Measurements from ENCODE around the gene CYP26B1.

Gene CYP26B1

DNA sequence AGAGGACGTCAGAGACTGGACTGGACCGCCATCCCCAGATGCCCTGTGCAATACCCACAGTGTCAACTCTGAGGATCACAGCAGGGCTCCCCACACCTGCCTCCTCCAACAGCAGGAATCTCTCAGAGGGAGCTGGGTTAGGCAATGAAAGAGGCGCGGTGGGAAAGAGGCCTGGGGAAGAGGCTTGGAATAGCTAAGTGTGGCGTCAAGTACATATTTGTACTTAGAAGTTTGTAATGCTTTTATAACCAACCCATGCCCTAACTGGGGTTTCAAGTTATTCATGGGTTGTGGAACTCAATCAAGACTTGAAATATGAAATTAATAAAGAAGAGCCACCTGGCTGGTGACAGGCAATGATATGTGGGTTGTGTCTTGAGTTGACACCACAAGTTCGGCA, 28.7 kb downstream of the CYP26B1 start:
- H3K4me2 ChIP-seq (ENCODE audit: insufficient read depth, low read length), result no peak overlapping the region
- TF ChIP-seq, protein P1, sequence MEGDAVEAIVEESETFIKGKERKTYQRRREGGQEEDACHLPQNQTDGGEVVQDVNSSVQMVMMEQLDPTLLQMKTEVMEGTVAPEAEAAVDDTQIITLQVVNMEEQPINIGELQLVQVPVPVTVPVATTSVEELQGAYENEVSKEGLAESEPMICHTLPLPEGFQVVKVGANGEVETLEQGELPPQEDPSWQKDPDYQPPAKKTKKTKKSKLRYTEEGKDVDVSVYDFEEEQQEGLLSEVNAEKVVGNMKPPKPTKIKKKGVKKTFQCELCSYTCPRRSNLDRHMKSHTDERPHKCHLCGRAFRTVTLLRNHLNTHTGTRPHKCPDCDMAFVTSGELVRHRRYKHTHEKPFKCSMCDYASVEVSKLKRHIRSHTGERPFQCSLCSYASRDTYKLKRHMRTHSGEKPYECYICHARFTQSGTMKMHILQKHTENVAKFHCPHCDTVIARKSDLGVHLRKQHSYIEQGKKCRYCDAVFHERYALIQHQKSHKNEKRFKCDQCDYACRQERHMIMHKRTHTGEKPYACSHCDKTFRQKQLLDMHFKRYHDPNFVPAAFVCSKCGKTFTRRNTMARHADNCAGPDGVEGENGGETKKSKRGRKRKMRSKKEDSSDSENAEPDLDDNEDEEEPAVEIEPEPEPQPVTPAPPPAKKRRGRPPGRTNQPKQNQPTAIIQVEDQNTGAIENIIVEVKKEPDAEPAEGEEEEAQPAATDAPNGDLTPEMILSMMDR (IDR thresholded peaks at IDR 0.05; ENCODE audit: borderline replicate concordance, extremely low read depth, low read length, poor library complexity, severe bottlenecking), result no peak
- TF ChIP-seq EZH2 (IDR thresholded peaks at IDR 0.05; ENCODE audit: borderline replicate concordance, low read depth, low read length, severe bottlenecking), result no peak
- DNase-seq, result no peak
- H3K79me2 ChIP-seq (ENCODE audit: insufficient read depth, low read length), result no peaks in the 10 kb centered on the region
- no peak for ATAC-seq (ENCODE audit: insufficient read depth, low read depth)
- H3K36me3 ChIP-seq (ENCODE audit: insufficient read depth, low read length), result no peaks in the 10 kb centered on the region
- no peak overlapping the region for H3K4me3 ChIP-seq (ENCODE audit: low read depth in 1 of 2, low read length in 2 of 2)
- H3K27me3 ChIP-seq (ENCODE audit: insufficient read depth, low read length, poor library complexity), result no peaks in the 10 kb centered on the region
- no peak overlapping the region for H2AFZ ChIP-seq (ENCODE audit: low read depth, low read length)
- H3K27ac ChIP-seq (ENCODE audit: low read length), result no peak overlapping the region
- no peaks in the 10 kb centered on the region for H3K4me1 ChIP-seq (ENCODE audit: insufficient read depth, low read length)
- no peaks in the 10 kb centered on the region for H3K9me3 ChIP-seq (ENCODE audit: insufficient read depth, low read length, severe bottlenecking)
- H4K20me1 ChIP-seq (ENCODE audit: insufficient read depth, low read length), result no peaks in the 10 kb centered on the region
- H3K9ac ChIP-seq (ENCODE audit: low read depth, low read length), result no peak overlapping the region

DNA sequence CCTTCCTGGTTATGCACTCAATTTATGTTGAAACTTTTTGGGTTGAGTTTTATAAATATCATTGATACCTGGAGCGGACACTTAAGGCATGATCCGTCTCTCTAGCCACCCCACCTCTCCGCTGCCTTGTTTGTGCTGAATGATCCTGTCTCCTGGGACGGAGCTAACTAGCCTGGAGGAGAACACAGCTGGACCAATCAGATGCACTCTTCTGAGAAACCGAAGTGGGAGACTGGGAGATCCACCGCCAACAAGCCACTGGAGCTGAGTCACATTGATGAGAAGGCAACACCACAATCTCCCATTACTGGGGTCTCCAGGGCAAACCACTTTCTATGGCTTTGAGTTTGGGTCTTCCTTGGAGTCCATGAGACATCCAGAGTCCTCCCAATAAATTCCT, 29.3 kb downstream of the CYP26B1 start:
- TF ChIP-seq, protein P1 (IDR thresholded peaks at IDR 0.05; ENCODE audit: borderline replicate concordance, extremely low read depth, low read length, poor library complexity, severe bottlenecking), result no peak
- TF ChIP-seq EZH2 (IDR thresholded peaks at IDR 0.05; ENCODE audit: borderline replicate concordance, low read depth, low read length, severe bottlenecking), result no peak
- no peaks in the 10 kb centered on the region for H4K20me1 ChIP-seq (ENCODE audit: insufficient read depth, low read length)
- no peak overlapping the region for H3K27ac ChIP-seq (ENCODE audit: low read length)
- no peak overlapping the region for H3K4me3 ChIP-seq (ENCODE audit: low read depth in 1 of 2, low read length in 2 of 2)
- DNase-seq, result no peak
- no peaks in the 10 kb centered on the region for H3K27me3 ChIP-seq (ENCODE audit: insufficient read depth, low read length, poor library complexity)
- no peak overlapping the region for H2AFZ ChIP-seq (ENCODE audit: low read depth, low read length)
- no peaks in the 10 kb centered on the region for H3K9me3 ChIP-seq (ENCODE audit: insufficient read depth, low read length, severe bottlenecking)
- H3K4me2 ChIP-seq (ENCODE audit: insufficient read depth, low read length), result no peak overlapping the region
- no peak overlapping the region for H3K9ac ChIP-seq (ENCODE audit: low read depth, low read length)
- H3K36me3 ChIP-seq (ENCODE audit: insufficient read depth, low read length), result no peaks in the 10 kb centered on the region
- no peaks in the 10 kb centered on the region for H3K4me1 ChIP-seq (ENCODE audit: insufficient read depth, low read length)
- no peak for ATAC-seq (ENCODE audit: insufficient read depth, low read depth)
- H3K79me2 ChIP-seq (ENCODE audit: insufficient read depth, low read length), result no peaks in the 10 kb centered on the region

DNA sequence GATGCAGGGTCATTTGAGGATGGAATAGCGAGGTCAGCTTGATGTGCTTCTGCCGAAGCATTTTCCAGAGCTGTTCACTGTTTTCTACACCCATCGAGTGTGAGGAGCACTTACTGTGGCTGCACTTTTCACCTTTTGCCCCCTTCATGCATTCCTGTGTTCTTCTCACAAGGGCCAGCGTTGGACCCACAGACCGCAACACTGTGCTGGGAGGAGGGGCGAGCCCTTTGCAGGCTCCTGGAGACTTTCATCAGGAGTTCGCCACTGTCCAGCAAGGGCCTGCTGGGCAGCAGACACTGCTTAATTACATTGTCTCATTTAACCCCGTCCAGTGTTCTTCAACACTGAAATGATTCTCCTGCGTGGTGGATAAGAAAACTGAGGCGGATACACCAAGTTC, 29.9 kb downstream of the CYP26B1 start:
- no peaks in the 10 kb centered on the region for H3K9me3 ChIP-seq (ENCODE audit: insufficient read depth, low read length, severe bottlenecking)
- H3K4me3 ChIP-seq (ENCODE audit: low read depth in 1 of 2, low read length in 2 of 2), result no peak overlapping the region
- no peak overlapping the region for H2AFZ ChIP-seq (ENCODE audit: low read depth, low read length)
- no peaks in the 10 kb centered on the region for H3K27me3 ChIP-seq (ENCODE audit: insufficient read depth, low read length, poor library complexity)
- no peak for ATAC-seq (ENCODE audit: insufficient read depth, low read depth)
- H4K20me1 ChIP-seq (ENCODE audit: insufficient read depth, low read length), result no peaks in the 10 kb centered on the region
- no peak overlapping the region for H3K9ac ChIP-seq (ENCODE audit: low read depth, low read length)
- no peak for TF ChIP-seq EZH2 (IDR thresholded peaks at IDR 0.05; ENCODE audit: borderline replicate concordance, low read depth, low read length, severe bottlenecking)
- TF ChIP-seq, protein P1 (IDR thresholded peaks at IDR 0.05; ENCODE audit: borderline replicate concordance, extremely low read depth, low read length, poor library complexity, severe bottlenecking), result no peak
- no peaks in the 10 kb centered on the region for H3K79me2 ChIP-seq (ENCODE audit: insufficient read depth, low read length)
- H3K4me2 ChIP-seq (ENCODE audit: insufficient read depth, low read length), result no peak overlapping the region
- no peaks in the 10 kb centered on the region for H3K4me1 ChIP-seq (ENCODE audit: insufficient read depth, low read length)
- no peak for DNase-seq
- no peak overlapping the region for H3K27ac ChIP-seq (ENCODE audit: low read length)
- no peaks in the 10 kb centered on the region for H3K36me3 ChIP-seq (ENCODE audit: insufficient read depth, low read length)

DNA sequence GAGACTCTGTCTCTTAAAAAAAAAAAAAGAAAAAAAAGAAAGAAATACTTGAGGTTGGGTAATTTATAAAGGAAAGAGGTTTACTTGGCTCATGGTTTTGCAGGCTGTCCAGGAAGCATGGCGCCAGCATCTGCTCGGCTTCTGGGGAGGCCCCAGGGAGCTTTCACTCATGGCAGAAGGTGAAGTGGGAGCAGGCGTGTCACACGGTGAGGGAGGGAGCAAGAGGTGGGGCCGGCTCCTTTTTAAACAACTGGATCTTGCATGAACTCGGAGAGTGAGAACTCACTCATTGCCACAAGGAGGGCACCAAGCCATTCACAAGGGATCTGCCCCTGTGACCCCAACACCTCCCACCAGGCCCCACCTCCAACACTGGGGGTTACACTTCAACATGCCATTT, 30.6 kb downstream of the CYP26B1 start:
- H3K27me3 ChIP-seq (ENCODE audit: insufficient read depth, low read length, poor library complexity), result no peaks in the 10 kb centered on the region
- H4K20me1 ChIP-seq (ENCODE audit: insufficient read depth, low read length), result no peaks in the 10 kb centered on the region
- no peak overlapping the region for H3K9ac ChIP-seq (ENCODE audit: low read depth, low read length)
- ATAC-seq (ENCODE audit: insufficient read depth, low read depth), result no peak
- no peak overlapping the region for H3K4me2 ChIP-seq (ENCODE audit: insufficient read depth, low read length)
- H3K4me3 ChIP-seq (ENCODE audit: low read depth in 1 of 2, low read length in 2 of 2), result no peak overlapping the region
- H3K79me2 ChIP-seq (ENCODE audit: insufficient read depth, low read length), result no peaks in the 10 kb centered on the region
- H3K36me3 ChIP-seq (ENCODE audit: insufficient read depth, low read length), result no peaks in the 10 kb centered on the region
- no peak overlapping the region for H2AFZ ChIP-seq (ENCODE audit: low read depth, low read length)
- H3K4me1 ChIP-seq (ENCODE audit: insufficient read depth, low read length), result no peaks in the 10 kb centered on the region
- H3K27ac ChIP-seq (ENCODE audit: low read length), result no peak overlapping the region
- no peak for DNase-seq
- peaks cover 5% of the 10 kb centered on the region for H3K9me3 ChIP-seq (ENCODE audit: insufficient read depth, low read length, severe bottlenecking)
- TF ChIP-seq, protein P1 (IDR thresholded peaks at IDR 0.05; ENCODE audit: borderline replicate concordance, extremely low read depth, low read length, poor library complexity, severe bottlenecking), result no peak
- no peak for TF ChIP-seq EZH2 (IDR thresholded peaks at IDR 0.05; ENCODE audit: borderline replicate concordance, low read depth, low read length, severe bottlenecking)

All from DND-41 (cell line).